Lower leg skin (tissue), 4 donors: ENCODE data around the gene NOL4L. TPM values are rescaled to one million over a fixed set of nuclear protein-coding genes. Genes with fewer than 3 reads are reported as not detected.

Source experiments
- DNase-seq, 2 donors: peaks; one replicate each; pipeline ENCODE4 v3.0.0-alpha.2; 2019; ENCODE audit warnings: low spot score in 2 of 2
- H3K4me3 ChIP-seq: fragments of 200-600 bp; sonication (generic); 2 replicates; pipeline ENCODE4 v1.5.1; 2017; ENCODE audit warnings: mild to moderate bottlenecking, low read depth; ENCODE audit not compliant: poor library complexity, severe bottlenecking
- POLR2A ChIP-seq, 2 donors: fragments of 450-650 bp; IDR thresholded peaks; one replicate each; pipeline ENCODE4 v1.6.1; 2016 to 2017; ENCODE audit warnings: antibody characterized with exemption in 2 of 2, mild to moderate bottlenecking in 1 of 2, moderate library complexity in 1 of 2
- WGBS, 2 donors: methylation state at CpG; one replicate each; pipeline ENCODE4 v1.1.5; 2018; 5-methylcytosine and 5-hydroxymethylcytosine counted together
- intact Hi-C: fragments of 100-400 bp; cut with DNase I; formaldehyde crosslinking; loops from one replicate; pipeline ENCODE4 v1.15.0; 2023; ENCODE audit warnings: low total_unique reads
- total RNA-seq, 4 donors: library from RNA; depleted of rRNA; stranded (reverse); fragments of >200 nt; gene quantifications; one replicate each; pipeline ENCODE4 v1.1.0, GENCODE V29; 2016
- TF ChIP-seq, protein P1 (sequence below), 3 donors: fragments of 450-650 bp; IDR thresholded peaks; one replicate each; pipeline ENCODE4 v1.5.1; 2016; ENCODE audit warnings: antibody characterized with exemption in 3 of 3, mild to moderate bottlenecking in 3 of 3, moderate library complexity in 2 of 3

The NOL4L gene
- total RNA-seq, 4 donors from 2014 or later = 4.6 to 10.4 (median 7.0) TPM

DNA sequence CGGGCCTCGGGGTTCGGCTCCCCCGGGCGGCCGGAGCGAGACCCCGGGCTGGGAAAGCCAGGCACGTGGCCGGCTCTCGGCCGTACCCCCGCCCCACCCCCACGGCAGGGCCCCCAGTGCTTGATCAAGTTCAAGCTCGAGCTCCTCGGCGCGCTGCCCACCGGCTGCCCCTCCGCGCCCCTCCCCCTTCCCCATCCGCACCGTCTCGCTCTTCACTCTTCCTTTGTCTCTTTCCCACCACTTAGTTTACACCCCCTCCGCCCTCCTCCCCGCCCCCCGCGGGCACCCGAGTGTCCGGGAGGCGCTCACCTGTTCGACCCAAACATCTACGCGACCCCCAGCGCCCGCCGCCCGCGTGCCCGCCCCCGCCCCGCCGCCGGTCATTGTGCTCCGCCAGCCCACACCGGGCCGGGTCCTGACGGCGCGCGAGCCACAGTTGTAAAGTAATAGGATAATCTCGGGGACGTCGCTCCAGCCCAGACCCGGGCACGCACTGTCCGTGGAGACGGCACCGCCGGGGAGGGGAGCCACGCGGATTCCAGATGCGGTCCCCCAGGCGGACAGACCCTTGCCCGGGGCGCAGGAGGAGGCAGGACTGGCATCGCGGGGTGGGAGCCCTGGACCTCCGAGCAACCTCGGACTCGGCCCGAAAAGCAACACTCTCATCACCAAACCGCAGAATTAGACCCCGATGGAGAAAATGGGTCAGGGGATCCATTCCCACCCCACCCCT lies 100.7 kb downstream of the NOL4L start:
- intact Hi-C loops = no loop called here
- TF ChIP-seq, protein P1, sequence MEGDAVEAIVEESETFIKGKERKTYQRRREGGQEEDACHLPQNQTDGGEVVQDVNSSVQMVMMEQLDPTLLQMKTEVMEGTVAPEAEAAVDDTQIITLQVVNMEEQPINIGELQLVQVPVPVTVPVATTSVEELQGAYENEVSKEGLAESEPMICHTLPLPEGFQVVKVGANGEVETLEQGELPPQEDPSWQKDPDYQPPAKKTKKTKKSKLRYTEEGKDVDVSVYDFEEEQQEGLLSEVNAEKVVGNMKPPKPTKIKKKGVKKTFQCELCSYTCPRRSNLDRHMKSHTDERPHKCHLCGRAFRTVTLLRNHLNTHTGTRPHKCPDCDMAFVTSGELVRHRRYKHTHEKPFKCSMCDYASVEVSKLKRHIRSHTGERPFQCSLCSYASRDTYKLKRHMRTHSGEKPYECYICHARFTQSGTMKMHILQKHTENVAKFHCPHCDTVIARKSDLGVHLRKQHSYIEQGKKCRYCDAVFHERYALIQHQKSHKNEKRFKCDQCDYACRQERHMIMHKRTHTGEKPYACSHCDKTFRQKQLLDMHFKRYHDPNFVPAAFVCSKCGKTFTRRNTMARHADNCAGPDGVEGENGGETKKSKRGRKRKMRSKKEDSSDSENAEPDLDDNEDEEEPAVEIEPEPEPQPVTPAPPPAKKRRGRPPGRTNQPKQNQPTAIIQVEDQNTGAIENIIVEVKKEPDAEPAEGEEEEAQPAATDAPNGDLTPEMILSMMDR (IDR thresholded peaks at IDR 0.05) = no peak
- no peak for TF ChIP-seq POLR2A (IDR thresholded peaks at IDR 0.05)
- DNase-seq = no peak
- WGBS, 2 donors = 1 to 2% methylated on average over 25 to 47 of the region's 74 CpGs
- peak overlapping the region; percentile 24 for H3K4me3 ChIP-seq

DNA sequence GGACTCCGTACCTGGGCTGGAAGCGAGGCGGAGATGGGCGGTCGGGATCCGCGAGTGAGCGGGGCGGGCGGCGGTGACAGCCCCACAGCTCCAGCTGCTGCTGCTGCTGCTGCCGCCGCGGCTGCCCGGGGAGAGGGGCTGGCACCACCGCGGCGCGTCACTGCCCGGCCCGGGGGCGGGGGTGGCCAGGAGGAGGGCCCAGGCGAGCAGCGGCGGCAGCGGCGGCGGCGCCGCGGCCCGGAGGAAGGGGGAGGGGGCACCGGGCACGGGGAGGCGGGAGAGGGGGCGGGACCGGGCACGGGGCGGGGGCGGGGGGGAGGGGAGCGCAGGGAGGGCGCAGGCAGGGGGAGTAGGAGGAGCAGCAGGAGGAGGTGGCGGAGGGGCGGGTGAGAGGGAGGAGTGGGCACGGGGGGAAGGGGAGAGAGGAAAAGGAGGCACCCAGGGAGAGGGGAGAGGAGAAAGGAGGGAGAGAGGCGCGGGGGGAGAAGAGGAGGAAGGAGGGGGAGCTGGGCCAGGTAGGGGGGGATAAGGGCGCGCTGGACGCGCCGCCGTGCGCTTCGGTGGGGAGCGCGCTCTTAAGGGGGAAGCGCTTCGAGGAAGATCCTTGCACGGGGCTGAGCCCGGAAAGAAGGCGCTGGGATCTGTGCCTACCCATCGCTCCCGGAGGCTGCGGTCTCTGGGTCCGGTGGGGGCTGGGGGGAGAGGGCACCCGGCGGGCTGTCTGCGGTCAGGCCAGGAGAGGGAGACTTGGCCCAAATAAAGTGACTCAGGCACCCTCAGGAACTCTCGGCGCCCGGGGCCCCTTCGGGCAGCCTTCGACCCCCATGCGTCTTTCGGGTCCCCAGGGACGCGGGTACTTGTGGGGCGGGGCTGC lies 101.5 kb downstream of the NOL4L start:
- TF ChIP-seq POLR2A (IDR thresholded peaks at IDR 0.05) = no peak
- TF ChIP-seq, protein P1 (IDR thresholded peaks at IDR 0.05) = no peak
- intact Hi-C loops = no loop called here
- DNase-seq = peak in 1 of 2 donors; percentile 91
- 1% methylated on average over 19 to 37 of the region's 79 CpGs for WGBS, 2 donors
- peak overlapping the region; percentile 64 for H3K4me3 ChIP-seq

DNA sequence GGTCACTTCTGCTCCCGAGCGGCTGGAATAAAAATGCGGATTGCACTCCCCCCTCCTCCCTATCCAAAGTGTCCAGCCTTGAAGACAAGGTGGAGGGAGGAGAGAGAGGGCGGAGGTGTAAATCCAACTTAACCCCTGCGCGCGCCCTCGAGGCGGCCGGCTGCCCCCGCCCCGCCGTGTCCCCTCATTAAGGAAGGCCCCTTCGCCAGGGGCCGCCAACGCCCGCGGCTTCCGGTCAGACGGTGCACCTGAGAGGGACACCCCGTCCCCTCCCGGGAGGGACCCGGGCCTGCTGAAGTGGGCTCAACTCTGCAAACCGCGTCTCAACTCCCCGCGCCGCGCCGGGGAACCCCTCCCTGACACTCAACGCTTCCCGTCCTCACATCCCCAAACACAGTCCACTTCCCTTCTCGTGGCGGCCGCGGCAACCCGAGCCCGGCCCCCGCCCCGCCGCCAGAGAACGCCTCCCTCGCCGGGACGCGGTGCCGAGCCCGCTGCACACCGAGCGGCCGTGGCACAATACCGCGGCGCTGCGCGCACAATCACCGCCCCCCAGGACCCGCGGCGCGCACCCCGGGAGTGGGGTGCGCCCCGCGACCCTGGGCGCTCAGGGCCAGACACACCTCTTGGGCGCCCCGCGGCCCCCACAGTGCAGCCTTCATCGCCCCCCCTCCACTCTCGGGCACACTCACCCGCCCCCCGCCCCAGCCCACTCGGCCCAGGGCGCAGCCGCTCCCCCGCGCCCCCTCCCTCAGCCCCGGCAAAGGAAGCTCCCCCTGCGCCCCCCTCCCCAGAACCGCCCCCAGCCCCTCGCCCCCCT lies 102.5 kb downstream of the NOL4L start:
- no peak for DNase-seq
- peak overlapping the region; percentile 64 for H3K4me3 ChIP-seq
- 3 to 5% methylated on average over 20 to 44 of the region's 82 CpGs for WGBS, 2 donors
- no peak for TF ChIP-seq POLR2A (IDR thresholded peaks at IDR 0.05)
- TF ChIP-seq, protein P1 (IDR thresholded peaks at IDR 0.05) = no peak
- intact Hi-C loops = no loop called here

DNA sequence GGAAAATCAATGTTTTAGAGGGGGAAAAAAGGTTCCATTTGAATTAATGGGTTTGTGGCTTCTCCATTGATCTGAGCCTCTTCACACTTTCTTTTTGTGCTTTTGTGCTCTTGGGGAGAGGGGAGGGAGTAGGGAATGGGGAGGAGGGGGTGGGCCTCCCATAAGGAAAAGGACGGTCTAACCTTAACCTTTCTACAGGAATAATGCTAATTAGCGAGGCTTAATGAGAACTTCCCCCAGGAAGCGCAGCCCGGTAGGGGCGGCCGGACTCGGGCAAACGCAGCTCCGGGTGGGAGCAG lies 103.0 kb downstream of the NOL4L start:
- WGBS, 2 donors = 30 to 50% methylated on average over 9 of the region's 9 CpGs
- intact Hi-C loops = no loop called here
- peak overlapping the region; percentile 64 for H3K4me3 ChIP-seq
- no peak for TF ChIP-seq POLR2A (IDR thresholded peaks at IDR 0.05)
- TF ChIP-seq, protein P1 (IDR thresholded peaks at IDR 0.05) = no peak
- DNase-seq = no peak

DNA sequence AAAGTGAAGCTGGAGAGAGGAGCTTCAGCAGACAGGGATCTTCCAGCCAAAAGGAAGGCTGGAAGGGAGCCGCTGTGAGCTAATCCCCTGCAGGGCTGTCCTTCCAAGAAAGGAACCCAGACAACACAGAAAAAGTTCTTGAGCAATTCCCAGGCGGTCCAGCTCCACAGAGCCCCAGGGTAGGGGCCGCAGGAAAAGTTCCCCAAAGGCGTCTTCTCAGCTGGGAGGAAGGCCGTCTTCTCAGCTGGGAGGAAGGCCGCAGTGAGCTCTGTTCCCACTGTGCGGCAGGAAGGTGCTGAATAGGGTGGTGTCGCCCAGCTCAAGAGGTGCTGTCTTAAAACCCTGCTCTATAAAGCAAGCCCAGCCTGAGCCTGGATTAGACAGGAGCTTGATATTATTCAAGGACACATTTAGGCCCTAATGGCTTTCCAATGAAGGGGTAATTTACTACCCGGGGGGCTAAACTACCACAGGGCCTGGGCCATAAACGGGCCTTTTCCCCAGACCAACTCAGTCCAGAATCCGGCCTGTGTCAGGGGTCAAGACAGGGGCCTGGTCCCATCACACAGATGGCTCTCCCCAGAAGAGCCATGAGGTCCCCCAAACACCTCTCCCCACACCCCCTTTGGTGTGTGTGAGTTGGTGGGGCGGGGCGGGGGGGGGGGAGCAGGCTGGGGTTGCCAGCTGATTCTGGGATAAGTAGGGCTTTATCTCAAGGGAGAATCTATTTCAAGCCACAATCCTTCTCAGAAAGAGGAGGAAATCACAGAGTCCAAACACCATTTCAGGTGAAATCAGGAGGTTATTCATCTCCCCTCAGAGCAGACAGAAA lies 103.6 kb downstream of the NOL4L start:
- 49 to 57% methylated on average over 13 of the region's 13 CpGs for WGBS, 2 donors
- no peak overlapping the region for H3K4me3 ChIP-seq
- no peak for DNase-seq
- TF ChIP-seq POLR2A (IDR thresholded peaks at IDR 0.05) = no peak
- TF ChIP-seq, protein P1 (IDR thresholded peaks at IDR 0.05) = no peak
- intact Hi-C loops = no loop called here
